Ectodermal cell (in vitro differentiated cells): Measurements from ENCODE around the gene SCP2.

Source experiments
- H3K27ac ChIP-seq: 2 replicates; pipeline ENCODE4 v1.7.0; 2013; ENCODE audit warnings: mild to moderate bottlenecking, low read depth, low read length; ENCODE audit not compliant: insufficient read depth, poor library complexity, severe bottlenecking
- H3K27me3 ChIP-seq: 2 replicates; pipeline ENCODE4 v1.7.0; 2013; ENCODE audit warnings: mild to moderate bottlenecking, low read length; ENCODE audit not compliant: insufficient read depth, control insufficient read depth, poor library complexity, severe bottlenecking
- H3K36me3 ChIP-seq: one replicate; pipeline ENCODE4 v1.7.0; 2013; ENCODE audit warnings: low read length; ENCODE audit not compliant: control insufficient read depth, insufficient read depth
- H3K4me1 ChIP-seq: one replicate; pipeline ENCODE4 v1.7.0; 2013; ENCODE audit warnings: low read length; ENCODE audit not compliant: control insufficient read depth, insufficient read depth
- H3K4me3 ChIP-seq: 2 replicates; pipeline ENCODE4 v1.7.0; 2013; ENCODE audit warnings: low read depth, low read length, control low read depth; ENCODE audit not compliant: insufficient read depth
- H3K9me3 ChIP-seq: 2 replicates; pipeline ENCODE4 v1.7.0; 2013; ENCODE audit warnings: mild to moderate bottlenecking, low read length, moderate library complexity; ENCODE audit not compliant: control insufficient read depth
- WGBS, 2 experiments: methylation state at CpG; one replicate each; pipeline ENCODE4 v1.1.7; 2013; ENCODE audit warnings: missing lambda C conversion rate in 2 of 2; 5-methylcytosine and 5-hydroxymethylcytosine counted together

Gene SCP2

DNA sequence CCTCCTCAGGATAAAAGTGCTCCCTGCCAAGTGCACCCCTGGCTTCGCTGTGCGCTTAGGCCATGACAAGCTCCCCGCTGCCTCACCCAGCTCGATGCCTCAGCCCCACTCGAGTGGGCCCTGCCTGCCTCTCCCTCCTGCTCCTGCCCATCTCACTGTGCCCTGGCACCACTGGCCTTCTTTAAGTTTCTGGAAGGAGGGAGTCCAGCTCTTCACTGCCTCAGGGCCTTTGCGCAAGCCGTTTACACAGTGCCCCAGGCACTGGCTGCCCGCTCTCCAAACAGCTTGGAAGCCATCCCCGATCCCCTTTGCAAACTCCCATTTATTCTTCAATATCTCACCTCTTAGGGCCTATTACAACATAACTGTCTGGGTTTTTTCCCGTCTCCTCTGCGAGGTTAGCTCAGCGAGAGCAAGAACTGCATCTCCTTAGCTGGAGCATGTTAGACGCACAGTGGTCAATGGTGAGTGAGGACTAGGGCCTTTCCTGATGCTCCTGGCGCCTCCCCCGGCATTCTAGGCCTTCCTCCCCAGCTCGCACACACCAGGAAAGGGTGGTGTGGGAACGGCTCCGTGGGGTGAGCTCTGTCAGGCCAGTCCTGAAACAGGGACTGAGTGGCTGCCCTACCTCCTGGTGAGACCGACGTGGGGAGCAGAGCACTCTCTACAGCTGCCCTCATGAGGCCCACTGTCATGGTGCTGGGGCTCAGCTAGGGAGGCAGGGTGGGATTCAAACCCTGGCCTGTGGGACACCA, 166.9 kb downstream of the SCP2 start:
- H3K4me1 ChIP-seq, result peaks cover 7% of the 10 kb centered on the region

DNA sequence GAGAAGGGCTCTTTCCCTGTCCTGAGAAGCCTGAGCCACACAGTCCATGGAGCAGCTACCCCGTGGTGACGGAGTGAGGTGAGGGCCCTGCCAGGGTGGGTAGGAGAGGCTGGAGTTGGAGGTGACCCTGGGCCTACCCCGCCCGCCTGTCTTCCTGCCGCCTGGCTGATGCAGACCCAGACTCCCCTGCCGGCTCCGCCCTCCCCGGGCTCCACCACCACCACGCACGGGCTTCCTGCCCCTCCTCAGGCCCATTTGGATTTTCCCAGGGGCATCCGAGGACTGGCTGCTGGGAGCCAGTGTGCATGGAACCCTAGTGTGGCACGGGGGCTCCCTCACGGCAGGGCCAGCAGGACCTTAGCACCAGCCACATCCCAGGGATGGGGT, 167.4 kb downstream of the SCP2 start:
- no peak overlapping the region for H3K4me3 ChIP-seq
- no peaks in the 10 kb centered on the region for H3K36me3 ChIP-seq
- peaks cover 6% of the 10 kb centered on the region for H3K4me1 ChIP-seq
- 82 to 83% methylated on average over 13 of the region's 13 CpGs for WGBS, 2 experiments
- no peaks in the 10 kb centered on the region for H3K9me3 ChIP-seq
- no peak overlapping the region for H3K27ac ChIP-seq
- H3K27me3 ChIP-seq, result no peaks in the 10 kb centered on the region

More for the DNA sequence above, 166.9 kb downstream of the SCP2 start:
- 93 to 95% methylated on average over 20 of the region's 20 CpGs for WGBS, 2 experiments
- Histone ChIP-seq H3K9me3 (no peaks in the 10 kb centered on the region), H3K27me3 (no peaks in the 10 kb centered on the region), H3K4me3 (no peak overlapping the region), H3K36me3 (no peaks in the 10 kb centered on the region), H3K27ac (no peak overlapping the region)
